Measurements from ENCODE around the gene DMRTA2. TPM values are rescaled to one million over a fixed set of nuclear protein-coding genes. Genes with fewer than 3 reads are reported as not detected.
"Not testable (repeated sequence)": the region's sequence is repeated elsewhere in the genome, so short reads cannot be mapped to it uniquely, and the experiment has no call there.

The DMRTA2 gene
- total RNA-seq, 1 experiment from 2014 or later: 1.4 TPM

DNA sequence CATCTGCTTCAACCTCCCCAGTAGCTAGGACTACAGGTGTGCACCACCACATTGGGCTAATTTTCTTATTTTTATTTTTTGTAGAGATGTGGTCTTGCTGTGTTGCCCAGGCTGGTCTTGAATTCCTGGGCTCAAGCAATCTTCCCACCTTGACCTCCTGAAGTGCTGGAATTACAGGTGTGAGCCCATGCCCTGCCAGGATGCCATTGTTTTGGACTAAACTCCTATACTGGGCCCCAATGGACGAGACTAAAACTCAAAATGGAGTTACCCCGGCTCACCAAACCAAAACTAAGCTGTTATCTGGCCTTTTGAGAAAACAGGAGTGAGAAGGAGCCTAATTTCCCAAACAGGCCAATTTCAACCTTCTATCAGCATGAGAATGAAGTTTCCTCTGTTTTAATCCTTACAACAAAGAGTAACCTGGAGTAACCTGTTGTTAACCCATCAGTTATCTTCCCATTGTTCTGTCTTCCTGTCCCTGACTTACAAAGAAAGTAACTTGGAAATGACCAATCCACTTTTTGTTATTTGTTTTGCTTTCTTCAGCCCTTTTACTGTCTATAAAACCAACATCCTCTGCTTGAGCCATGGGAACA lies 29.6 kb downstream of the DMRTA2 start:
- no peak for DNase-seq (ENCODE audit: low read depth)

- DNase-seq (ENCODE audit: low read depth): not testable (repeated sequence)
Observed at GRCh38 chr1:50381551-50381950, 41.7 kb downstream of the DMRTA2 start.

DNA sequence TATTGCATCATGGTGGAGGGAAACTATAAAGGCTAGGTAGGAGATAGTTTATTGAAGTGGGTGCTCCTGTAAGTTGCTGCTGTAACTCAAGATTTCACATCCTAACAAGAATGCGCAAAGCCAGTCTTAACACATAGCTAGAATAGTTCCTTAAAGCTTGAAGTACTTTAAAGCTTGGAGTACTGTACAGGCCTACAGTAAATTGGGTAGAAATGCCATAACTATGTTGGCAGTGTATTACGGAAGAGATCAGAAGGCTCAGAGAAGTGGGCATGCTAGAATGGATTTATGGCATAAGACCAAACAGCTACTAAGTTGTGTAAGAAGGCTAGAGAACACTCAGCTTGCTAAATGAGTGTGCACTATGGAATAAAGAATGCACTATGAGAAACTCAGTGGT lies 44.5 kb downstream of the DMRTA2 start:
- DNase-seq (ENCODE audit: low read depth): no peak

- no peak for DNase-seq (ENCODE audit: low read depth)
Observed at GRCh38 chr1:50373532-50373931, 49.7 kb downstream of the DMRTA2 start.

DNA sequence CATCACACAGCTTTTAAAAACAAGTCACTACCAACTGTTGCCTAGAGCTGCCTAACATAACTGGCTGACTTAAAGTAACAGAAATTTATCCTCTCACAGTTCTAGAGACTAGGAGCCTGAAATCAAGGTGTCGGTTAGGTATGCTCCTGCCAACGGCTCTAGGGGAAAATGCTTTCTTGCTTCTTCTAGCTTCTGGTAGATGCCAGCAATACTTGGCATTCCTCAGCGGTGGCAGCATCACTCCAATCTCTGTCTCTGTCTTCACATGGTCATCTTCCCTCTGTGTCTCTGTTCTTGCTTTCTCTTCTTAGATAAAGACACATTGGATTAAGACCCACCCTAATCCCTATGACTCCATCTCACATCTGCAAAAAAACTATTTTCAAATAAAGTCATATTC lies 51.5 kb downstream of the DMRTA2 start:
- peak; percentile 11 for DNase-seq (ENCODE audit: low read depth)

DNA sequence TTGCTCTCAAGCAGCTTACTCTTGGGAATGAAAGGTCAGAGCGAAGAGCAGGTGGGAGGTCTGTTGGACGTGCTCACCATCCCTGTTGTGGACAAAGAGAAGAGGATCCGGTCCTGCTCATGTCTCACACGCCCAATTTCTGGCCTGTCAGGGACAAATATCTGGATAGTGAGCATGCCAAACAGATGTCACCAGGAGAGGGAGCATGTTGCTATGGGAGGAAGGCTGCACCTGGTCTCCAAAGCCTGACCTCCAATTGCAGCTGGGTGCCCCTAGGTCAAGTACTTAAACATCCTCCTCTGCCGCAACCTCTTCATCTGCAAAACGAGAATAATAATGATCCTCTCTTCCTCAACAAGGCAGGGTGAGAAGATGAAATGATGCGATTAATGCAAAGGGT lies 53.4 kb downstream of the DMRTA2 start:
- peak; percentile 9 for DNase-seq (ENCODE audit: low read depth)

DNA sequence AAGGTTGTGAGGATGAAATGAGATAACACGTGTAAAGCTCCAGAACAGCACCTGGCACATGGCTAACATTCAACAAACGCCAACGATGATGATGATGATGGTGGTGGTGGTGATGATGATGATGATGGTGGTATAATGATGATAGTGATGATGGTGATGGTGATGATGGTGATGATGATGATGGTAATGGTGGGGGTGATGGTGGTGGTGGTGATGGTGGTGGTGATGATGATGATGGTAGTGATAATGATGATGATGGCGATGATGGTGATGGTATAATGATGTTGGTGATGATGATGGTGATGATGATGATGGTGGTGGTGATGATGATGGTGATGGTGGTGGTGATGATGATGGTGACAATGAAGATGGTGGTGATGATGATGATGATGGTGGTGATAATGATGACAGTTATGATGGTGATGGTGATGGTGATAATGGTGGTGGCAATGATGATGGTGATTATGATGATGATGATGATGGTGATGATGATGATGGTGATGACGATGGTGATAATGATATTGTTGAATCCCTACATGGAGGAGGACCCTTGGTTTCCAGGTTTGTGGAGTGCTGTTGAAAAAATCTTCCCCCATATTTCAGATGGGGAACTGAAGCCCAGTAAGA lies 54.1 kb downstream of the DMRTA2 start:
- DNase-seq (ENCODE audit: low read depth): no peak

DNA sequence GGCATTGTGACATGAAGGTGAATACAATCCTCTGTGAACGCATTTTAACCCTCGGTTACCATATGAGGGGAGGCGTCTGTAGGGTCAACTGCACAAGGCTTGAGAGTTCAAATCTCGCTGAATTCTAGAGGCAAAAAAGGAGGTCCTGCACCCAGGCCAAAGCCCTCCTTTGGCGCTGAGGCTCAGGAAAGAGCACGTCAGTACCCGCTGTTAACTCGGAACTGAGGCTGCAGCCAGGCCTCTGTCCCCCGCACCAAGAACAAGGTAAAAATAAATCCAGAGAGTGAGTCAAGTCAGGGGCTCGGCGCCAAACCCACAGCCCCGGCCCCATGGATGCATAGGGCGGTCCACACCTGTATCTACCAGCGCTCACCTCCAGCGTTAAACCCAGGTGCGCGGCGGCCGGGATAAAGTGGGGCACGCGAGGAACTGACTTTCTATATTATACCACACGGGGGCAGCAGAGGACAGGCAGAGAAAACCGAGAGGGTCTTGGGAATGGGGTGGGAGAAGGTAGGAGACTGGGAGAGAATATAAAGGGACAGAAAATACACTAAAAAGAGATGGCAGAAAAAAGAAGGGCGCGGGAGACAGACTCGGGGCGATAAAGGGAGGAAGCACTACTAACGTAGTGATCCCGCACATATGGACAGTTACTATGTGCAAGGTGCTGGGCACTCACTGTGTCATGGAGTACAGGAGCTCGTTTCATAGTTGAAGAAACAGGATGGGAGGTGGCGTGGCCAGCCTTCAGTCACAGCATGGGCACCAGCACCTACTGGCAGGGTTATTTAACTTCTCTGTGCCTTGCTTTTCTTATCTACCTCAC lies 54.9 kb downstream of the DMRTA2 start:
- peak; percentile 17 for DNase-seq (ENCODE audit: low read depth)

Data from M059J (cell line).